WTC11 (cell line): Measurements from ENCODE around the gene ST8SIA4. TPM values are rescaled to one million over a fixed set of nuclear protein-coding genes. Genes with fewer than 3 reads are reported as not detected.

Experiments
- ATAC-seq: fragments of 200-7000 bp; cut with Tn5 transposase; 2 replicates; pipeline ENCODE4 v1.10.0; 2021; ENCODE audit warnings: mild to moderate bottlenecking, moderate library complexity
- CTCF ChIA-PET: fragments of 300-600 bp; sonication (Branson Sonifier 250); formaldehyde crosslinking; loops from one replicate; lab custom pipeline; 2021; ENCODE audit warnings: antibody characterized with exemption; lab: Charles Lee
- POLR2A ChIA-PET: fragments of 350-600 bp; sonication (Branson Sonifier 250); formaldehyde crosslinking; loops from one replicate; lab custom pipeline; 2021; ENCODE audit warnings: antibody characterized with exemption; lab: Charles Lee
- DNase-seq: peaks from one replicate; pipeline ENCODE4 v3.0.0; 2021; ENCODE audit warnings: low spot score
- H3K27ac Mint-ChIP-seq: 2 replicates; pipeline ENCODE4 v1.8.0; 2021; ENCODE audit warnings: mixed read lengths
- H3K27me3 Mint-ChIP-seq: 2 replicates; pipeline ENCODE4 v1.8.0; 2021; ENCODE audit warnings: low read depth, mild to moderate bottlenecking, moderate library complexity, mixed read lengths
- H3K36me3 Mint-ChIP-seq: 2 replicates; pipeline ENCODE4 v1.8.0; 2021; ENCODE audit warnings: mixed read lengths
- H3K4me1 Mint-ChIP-seq: 2 replicates; pipeline ENCODE4 v1.8.0; 2022; ENCODE audit warnings: mixed read lengths
- H3K4me3 Mint-ChIP-seq: 2 replicates; pipeline ENCODE4 v1.8.0; 2021; ENCODE audit warnings: mild to moderate bottlenecking, moderate library complexity, mixed read lengths
- H3K9me3 Mint-ChIP-seq: 2 replicates; pipeline ENCODE4 v1.8.0; 2021; ENCODE audit warnings: mixed read lengths
- EMX1 ChIP-seq: fragments of 250-450 bp; sonication (Bioruptor Pico); IDR thresholded peaks from 2 replicates; pipeline ENCODE4 v1.8.0; 2021; ENCODE audit warnings: mild to moderate bottlenecking
- GTF2I ChIP-seq: fragments of 250-450 bp; sonication (Bioruptor Pico); conservative IDR thresholded peaks from 2 replicates; pipeline ENCODE4 v1.4.0; 2021; ENCODE audit warnings: mild to moderate bottlenecking
- JUN ChIP-seq: sonication (generic); formaldehyde crosslinking; IDR thresholded peaks from 2 replicates; pipeline ENCODE4 v1.8.0; 2023; ENCODE audit warnings: mild to moderate bottlenecking, missing genetic modification reagents
- KAT7 ChIP-seq: sonication (generic); formaldehyde crosslinking; IDR thresholded peaks from 2 replicates; pipeline ENCODE4 v1.8.1; 2023; ENCODE audit warnings: missing genetic modification reagents, mild to moderate bottlenecking, borderline replicate concordance
- MYBL2 ChIP-seq: sonication (generic); formaldehyde crosslinking; IDR thresholded peaks from 2 replicates; pipeline ENCODE4 v1.8.1; 2023; ENCODE audit warnings: mild to moderate bottlenecking, moderate library complexity, missing genetic modification reagents
- NFATC4 ChIP-seq: fragments of 250-450 bp; sonication (Bioruptor Pico); IDR thresholded peaks from 2 replicates; pipeline ENCODE4 v1.9.0; 2021; ENCODE audit warnings: mild to moderate bottlenecking
- NR3C1 ChIP-seq: sonication (generic); formaldehyde crosslinking; conservative IDR thresholded peaks from 2 replicates; pipeline ENCODE4 v1.8.1; 2023; ENCODE audit warnings: low read depth, mild to moderate bottlenecking, missing genetic modification reagents
- PRRX2 ChIP-seq: fragments of 250-450 bp; sonication (Bioruptor Pico); IDR thresholded peaks from 2 replicates; pipeline ENCODE4 v1.8.0; 2021; ENCODE audit warnings: mild to moderate bottlenecking
- total RNA-seq: library from RNA; stranded (reverse); gene quantifications from 3 replicates; pipeline ENCODE4 v1.2.3, GENCODE V29; 2021
- TF ChIP-seq, protein P1 (sequence below): sonication (generic); formaldehyde crosslinking; IDR thresholded peaks from 2 replicates; pipeline ENCODE4 v1.8.1; 2022; ENCODE audit warnings: missing genetic modification reagents, borderline replicate concordance
- TF ChIP-seq, protein P2 (sequence below): fragments of 250-450 bp; sonication (Bioruptor Pico); IDR thresholded peaks from 2 replicates; pipeline ENCODE4 v1.8.0; 2021; ENCODE audit warnings: mild to moderate bottlenecking
- TF ChIP-seq, protein P3 (sequence below): sonication (generic); formaldehyde crosslinking; conservative IDR thresholded peaks from 2 replicates; pipeline ENCODE4 v1.8.1; 2022; ENCODE audit warnings: mild to moderate bottlenecking, missing genetic modification reagents
- TF ChIP-seq, protein P4 (sequence below): sonication (generic); formaldehyde crosslinking; IDR thresholded peaks from 2 replicates; pipeline ENCODE4 v1.8.1; 2023; ENCODE audit warnings: mild to moderate bottlenecking, moderate library complexity, missing genetic modification reagents
- TF ChIP-seq, protein P5 (sequence below): sonication (generic); formaldehyde crosslinking; conservative IDR thresholded peaks from 2 replicates; pipeline ENCODE4 v1.8.1; 2023; ENCODE audit warnings: mild to moderate bottlenecking, low read depth, missing genetic modification reagents, moderate library complexity
- TF ChIP-seq, protein P6 (sequence below): sonication (generic); formaldehyde crosslinking; IDR thresholded peaks from 2 replicates; pipeline ENCODE4 v1.8.1; 2023; ENCODE audit warnings: mild to moderate bottlenecking, missing genetic modification reagents
- TF ChIP-seq, protein P7 (sequence below): sonication (generic); formaldehyde crosslinking; IDR thresholded peaks from 2 replicates; pipeline ENCODE4 v1.8.0; 2022; ENCODE audit warnings: missing genetic modification reagents

ST8SIA4 gene
- total RNA-seq, 1 experiment from 2014 or later, result 1.3 TPM

DNA sequence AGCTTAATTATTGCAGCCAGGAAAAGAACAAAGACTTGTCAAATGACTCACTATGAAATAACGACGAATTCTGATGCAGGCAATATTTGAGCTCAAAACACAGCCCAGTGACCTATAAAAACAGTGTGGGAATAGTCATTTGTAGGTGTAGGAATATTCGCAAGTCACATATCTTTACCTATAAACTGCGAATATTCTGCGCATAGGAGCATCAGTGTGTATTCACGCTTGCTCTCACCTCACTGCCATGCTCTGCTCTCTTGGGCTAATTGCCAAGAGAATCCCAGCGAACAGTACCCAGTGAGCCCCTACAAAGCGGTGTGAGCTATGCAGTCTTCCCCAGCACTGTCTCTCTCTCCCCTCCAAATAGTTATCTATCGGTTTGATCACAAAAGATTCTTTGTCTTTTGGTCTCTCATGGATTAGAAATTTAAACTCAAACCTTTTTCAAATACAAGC lies 74.2 kb downstream of the ST8SIA4 start (continued):
- TF ChIP-seq, protein P1, sequence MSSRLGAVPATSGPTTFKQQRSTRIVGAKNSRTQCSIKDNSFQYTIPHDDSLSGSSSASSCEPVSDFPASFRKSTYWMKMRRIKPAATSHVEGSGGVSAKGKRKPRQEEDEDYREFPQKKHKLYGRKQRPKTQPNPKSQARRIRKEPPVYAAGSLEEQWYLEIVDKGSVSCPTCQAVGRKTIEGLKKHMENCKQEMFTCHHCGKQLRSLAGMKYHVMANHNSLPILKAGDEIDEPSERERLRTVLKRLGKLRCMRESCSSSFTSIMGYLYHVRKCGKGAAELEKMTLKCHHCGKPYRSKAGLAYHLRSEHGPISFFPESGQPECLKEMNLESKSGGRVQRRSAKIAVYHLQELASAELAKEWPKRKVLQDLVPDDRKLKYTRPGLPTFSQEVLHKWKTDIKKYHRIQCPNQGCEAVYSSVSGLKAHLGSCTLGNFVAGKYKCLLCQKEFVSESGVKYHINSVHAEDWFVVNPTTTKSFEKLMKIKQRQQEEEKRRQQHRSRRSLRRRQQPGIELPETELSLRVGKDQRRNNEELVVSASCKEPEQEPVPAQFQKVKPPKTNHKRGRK (CRISPR knock-in tag), result no peak
- TF ChIP-seq, all 79 proteins: peak for 0

DNA sequence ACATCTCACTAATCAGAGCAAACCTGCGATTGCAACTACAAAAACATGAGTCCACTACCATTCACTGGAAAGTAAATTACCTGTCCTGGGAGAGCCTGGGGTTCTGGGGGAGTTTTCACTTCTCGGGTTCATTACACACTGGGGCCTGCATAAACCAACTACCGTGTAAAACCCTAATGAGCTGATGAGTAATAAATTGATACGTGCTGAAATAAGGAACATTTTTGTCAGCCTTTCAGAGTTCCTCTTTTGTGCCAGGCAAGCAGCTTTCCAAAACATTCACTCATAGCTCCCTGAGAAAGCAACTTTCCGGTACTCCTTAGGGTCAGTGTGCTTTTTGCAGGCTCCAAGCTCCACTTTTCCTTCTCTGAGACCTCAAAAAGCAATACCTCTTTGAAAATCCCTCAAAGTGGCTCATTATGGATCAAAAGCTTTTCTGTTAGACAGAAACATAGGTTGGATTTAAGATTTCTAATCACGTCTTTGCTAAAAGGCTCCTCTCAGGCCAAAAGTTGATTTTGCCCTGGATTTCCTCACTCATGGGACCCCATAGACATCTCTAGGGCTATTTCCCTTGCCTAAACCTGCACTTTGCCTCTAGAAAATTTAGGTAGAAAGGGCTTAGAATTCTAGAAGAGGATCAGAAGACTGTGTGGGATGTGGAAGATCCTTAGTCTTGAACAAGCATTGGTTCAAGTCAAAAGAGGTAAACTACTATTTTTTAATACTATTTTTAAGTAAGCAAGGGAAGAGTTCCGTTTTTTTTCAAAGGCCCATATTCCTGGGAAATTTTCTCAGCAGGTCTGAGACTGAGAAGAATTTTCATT lies 74.8 kb downstream of the ST8SIA4 start:
- POLR2A ChIA-PET, result no interaction called here
- H3K4me3 Mint-ChIP-seq, result no peak overlapping the region
- H3K9me3 Mint-ChIP-seq, result no peaks in the 10 kb centered on the region
- no peak for DNase-seq
- CTCF ChIA-PET, result interaction anchor here (1.1 kb wide), 1 partner anchor 56 kb away, joined by 3 read pairs; no protein-coding TSS in a partner anchor
- H3K27me3 Mint-ChIP-seq, result no peaks in the 10 kb centered on the region
- no peak for TF ChIP-seq NFATC4
- TF ChIP-seq, protein P2, sequence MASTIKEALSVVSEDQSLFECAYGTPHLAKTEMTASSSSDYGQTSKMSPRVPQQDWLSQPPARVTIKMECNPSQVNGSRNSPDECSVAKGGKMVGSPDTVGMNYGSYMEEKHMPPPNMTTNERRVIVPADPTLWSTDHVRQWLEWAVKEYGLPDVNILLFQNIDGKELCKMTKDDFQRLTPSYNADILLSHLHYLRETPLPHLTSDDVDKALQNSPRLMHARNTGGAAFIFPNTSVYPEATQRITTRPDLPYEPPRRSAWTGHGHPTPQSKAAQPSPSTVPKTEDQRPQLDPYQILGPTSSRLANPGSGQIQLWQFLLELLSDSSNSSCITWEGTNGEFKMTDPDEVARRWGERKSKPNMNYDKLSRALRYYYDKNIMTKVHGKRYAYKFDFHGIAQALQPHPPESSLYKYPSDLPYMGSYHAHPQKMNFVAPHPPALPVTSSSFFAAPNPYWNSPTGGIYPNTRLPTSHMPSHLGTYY (CRISPR knock-in tag), result no peak
- TF ChIP-seq, all 79 proteins: peak for 0
- no peak for ATAC-seq
- peak overlapping the region; percentile 50; the same call in 1 of the 2 replicates for H3K27ac Mint-ChIP-seq
- H3K36me3 Mint-ChIP-seq, result no peaks in the 10 kb centered on the region
- peaks cover 32% of the 10 kb centered on the region for H3K4me1 Mint-ChIP-seq

DNA sequence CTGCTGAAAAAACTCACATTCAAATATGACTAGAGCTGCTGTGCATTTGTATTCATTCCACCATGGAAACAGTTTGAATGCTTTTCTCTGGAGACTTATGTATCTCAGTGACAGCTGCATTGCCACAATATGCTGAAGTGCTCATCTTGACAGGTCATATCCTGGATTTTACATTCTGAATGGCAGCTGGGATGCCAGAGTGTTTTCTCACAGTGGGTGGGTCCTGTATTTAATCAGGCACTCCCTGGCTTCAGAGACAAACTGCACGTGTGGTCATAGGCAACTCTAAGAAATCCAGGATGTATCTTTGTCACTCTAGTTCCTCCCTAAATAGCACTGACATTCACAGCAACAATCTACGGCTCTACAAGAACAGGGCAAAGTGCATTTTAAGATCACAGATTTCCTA lies 75.6 kb downstream of the ST8SIA4 start:
- H3K36me3 Mint-ChIP-seq, result no peaks in the 10 kb centered on the region
- no peaks in the 10 kb centered on the region for H3K9me3 Mint-ChIP-seq
- H3K27ac Mint-ChIP-seq, result no peak overlapping the region
- H3K4me1 Mint-ChIP-seq, result peaks cover 40% of the 10 kb centered on the region
- ATAC-seq (no peak), DNase-seq (no peak)
- ChIA-PET CTCF (no interaction called here), POLR2A (no interaction called here)
- H3K4me3 Mint-ChIP-seq, result no peak overlapping the region
- no peaks in the 10 kb centered on the region for H3K27me3 Mint-ChIP-seq
- TF ChIP-seq NR3C1 (CRISPR knock-in tag) (no peak), KAT7 (CRISPR knock-in tag) (no peak), EMX1 (CRISPR knock-in tag) (no peak), GTF2I (CRISPR knock-in tag) (no peak), NFATC4 (no peak), PRRX2 (CRISPR knock-in tag) (no peak), JUN (CRISPR knock-in tag) (no peak), MYBL2 (CRISPR knock-in tag) (no peak)
- TF ChIP-seq, protein P3, sequence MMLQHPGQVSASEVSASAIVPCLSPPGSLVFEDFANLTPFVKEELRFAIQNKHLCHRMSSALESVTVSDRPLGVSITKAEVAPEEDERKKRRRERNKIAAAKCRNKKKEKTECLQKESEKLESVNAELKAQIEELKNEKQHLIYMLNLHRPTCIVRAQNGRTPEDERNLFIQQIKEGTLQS (CRISPR knock-in tag), result no peak
- TF ChIP-seq, protein P4, sequence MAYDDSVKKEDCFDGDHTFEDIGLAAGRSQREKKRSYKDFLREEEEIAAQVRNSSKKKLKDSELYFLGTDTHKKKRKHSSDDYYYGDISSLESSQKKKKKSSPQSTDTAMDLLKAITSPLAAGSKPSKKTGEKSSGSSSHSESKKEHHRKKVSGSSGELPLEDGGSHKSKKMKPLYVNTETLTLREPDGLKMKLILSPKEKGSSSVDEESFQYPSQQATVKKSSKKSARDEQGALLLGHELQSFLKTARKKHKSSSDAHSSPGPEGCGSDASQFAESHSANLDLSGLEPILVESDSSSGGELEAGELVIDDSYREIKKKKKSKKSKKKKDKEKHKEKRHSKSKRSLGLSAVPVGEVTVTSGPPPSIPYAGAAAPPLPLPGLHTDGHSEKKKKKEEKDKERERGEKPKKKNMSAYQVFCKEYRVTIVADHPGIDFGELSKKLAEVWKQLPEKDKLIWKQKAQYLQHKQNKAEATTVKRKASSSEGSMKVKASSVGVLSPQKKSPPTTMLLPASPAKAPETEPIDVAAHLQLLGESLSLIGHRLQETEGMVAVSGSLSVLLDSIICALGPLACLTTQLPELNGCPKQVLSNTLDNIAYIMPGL (CRISPR knock-in tag), result no peak
- TF ChIP-seq, protein P5, sequence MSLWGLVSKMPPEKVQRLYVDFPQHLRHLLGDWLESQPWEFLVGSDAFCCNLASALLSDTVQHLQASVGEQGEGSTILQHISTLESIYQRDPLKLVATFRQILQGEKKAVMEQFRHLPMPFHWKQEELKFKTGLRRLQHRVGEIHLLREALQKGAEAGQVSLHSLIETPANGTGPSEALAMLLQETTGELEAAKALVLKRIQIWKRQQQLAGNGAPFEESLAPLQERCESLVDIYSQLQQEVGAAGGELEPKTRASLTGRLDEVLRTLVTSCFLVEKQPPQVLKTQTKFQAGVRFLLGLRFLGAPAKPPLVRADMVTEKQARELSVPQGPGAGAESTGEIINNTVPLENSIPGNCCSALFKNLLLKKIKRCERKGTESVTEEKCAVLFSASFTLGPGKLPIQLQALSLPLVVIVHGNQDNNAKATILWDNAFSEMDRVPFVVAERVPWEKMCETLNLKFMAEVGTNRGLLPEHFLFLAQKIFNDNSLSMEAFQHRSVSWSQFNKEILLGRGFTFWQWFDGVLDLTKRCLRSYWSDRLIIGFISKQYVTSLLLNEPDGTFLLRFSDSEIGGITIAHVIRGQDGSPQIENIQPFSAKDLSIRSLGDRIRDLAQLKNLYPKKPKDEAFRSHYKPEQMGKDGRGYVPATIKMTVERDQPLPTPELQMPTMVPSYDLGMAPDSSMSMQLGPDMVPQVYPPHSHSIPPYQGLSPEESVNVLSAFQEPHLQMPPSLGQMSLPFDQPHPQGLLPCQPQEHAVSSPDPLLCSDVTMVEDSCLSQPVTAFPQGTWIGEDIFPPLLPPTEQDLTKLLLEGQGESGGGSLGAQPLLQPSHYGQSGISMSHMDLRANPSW (CRISPR knock-in tag), result no peak
- TF ChIP-seq, protein P6, sequence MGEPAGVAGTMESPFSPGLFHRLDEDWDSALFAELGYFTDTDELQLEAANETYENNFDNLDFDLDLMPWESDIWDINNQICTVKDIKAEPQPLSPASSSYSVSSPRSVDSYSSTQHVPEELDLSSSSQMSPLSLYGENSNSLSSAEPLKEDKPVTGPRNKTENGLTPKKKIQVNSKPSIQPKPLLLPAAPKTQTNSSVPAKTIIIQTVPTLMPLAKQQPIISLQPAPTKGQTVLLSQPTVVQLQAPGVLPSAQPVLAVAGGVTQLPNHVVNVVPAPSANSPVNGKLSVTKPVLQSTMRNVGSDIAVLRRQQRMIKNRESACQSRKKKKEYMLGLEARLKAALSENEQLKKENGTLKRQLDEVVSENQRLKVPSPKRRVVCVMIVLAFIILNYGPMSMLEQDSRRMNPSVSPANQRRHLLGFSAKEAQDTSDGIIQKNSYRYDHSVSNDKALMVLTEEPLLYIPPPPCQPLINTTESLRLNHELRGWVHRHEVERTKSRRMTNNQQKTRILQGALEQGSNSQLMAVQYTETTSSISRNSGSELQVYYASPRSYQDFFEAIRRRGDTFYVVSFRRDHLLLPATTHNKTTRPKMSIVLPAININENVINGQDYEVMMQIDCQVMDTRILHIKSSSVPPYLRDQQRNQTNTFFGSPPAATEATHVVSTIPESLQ (CRISPR knock-in tag), result no peak
- TF ChIP-seq, protein P7, sequence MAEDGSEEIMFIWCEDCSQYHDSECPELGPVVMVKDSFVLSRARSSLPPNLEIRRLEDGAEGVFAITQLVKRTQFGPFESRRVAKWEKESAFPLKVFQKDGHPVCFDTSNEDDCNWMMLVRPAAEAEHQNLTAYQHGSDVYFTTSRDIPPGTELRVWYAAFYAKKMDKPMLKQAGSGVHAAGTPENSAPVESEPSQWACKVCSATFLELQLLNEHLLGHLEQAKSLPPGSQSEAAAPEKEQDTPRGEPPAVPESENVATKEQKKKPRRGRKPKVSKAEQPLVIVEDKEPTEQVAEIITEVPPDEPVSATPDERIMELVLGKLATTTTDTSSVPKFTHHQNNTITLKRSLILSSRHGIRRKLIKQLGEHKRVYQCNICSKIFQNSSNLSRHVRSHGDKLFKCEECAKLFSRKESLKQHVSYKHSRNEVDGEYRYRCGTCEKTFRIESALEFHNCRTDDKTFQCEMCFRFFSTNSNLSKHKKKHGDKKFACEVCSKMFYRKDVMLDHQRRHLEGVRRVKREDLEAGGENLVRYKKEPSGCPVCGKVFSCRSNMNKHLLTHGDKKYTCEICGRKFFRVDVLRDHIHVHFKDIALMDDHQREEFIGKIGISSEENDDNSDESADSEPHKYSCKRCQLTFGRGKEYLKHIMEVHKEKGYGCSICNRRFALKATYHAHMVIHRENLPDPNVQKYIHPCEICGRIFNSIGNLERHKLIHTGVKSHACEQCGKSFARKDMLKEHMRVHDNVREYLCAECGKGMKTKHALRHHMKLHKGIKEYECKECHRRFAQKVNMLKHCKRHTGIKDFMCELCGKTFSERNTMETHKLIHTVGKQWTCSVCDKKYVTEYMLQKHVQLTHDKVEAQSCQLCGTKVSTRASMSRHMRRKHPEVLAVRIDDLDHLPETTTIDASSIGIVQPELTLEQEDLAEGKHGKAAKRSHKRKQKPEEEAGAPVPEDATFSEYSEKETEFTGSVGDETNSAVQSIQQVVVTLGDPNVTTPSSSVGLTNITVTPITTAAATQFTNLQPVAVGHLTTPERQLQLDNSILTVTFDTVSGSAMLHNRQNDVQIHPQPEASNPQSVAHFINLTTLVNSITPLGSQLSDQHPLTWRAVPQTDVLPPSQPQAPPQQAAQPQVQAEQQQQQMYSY (CRISPR knock-in tag), result no peak
